PC-3 (cell line): ENCODE results near the gene CCDC66.

Experiments used
- EZH2 ChIP-seq: fragments of 300-600 bp; sonication (generic); IDR thresholded peaks from one replicate; pipeline ENCODE4 v1.6.1; 2017; ENCODE audit warnings: antibody characterized with exemption, mild to moderate bottlenecking, low read length; ENCODE audit not compliant: unreplicated experiment
- TF ChIP-seq, protein P1 (sequence below): fragments of 300-600 bp; sonication (generic); conservative IDR thresholded peaks from 2 replicates; pipeline ENCODE4 v1.5.1; 2017; ENCODE audit warnings: antibody characterized with exemption, low read depth, mild to moderate bottlenecking, low read length

DNA sequence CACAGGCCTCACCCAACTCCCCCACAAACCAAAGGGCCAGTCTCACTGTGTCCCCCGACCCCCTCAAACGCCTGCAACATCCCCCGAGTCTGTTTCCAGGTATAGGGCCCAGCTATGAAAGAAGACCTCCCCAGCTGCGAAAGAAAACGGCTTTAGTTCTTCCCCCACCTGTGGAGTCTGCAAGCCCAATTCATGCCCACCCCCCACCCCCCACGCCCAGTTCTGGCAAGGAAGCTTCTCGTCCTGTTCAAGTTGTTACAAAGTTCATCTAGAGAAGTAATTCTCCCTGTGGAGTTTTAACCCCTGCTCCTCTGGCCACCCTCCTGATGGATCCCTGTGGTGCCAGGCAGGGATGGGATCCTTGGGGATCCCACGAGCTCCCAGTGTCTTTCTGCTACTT, 54.4 kb downstream of the CCDC66 start:
- TF ChIP-seq, protein P1, sequence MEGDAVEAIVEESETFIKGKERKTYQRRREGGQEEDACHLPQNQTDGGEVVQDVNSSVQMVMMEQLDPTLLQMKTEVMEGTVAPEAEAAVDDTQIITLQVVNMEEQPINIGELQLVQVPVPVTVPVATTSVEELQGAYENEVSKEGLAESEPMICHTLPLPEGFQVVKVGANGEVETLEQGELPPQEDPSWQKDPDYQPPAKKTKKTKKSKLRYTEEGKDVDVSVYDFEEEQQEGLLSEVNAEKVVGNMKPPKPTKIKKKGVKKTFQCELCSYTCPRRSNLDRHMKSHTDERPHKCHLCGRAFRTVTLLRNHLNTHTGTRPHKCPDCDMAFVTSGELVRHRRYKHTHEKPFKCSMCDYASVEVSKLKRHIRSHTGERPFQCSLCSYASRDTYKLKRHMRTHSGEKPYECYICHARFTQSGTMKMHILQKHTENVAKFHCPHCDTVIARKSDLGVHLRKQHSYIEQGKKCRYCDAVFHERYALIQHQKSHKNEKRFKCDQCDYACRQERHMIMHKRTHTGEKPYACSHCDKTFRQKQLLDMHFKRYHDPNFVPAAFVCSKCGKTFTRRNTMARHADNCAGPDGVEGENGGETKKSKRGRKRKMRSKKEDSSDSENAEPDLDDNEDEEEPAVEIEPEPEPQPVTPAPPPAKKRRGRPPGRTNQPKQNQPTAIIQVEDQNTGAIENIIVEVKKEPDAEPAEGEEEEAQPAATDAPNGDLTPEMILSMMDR, result no peak
- no peak for TF ChIP-seq EZH2
